Liver (tissue), 9 donors: ENCODE data around the gene SAMD8. TPM values are rescaled to one million over a fixed set of nuclear protein-coding genes. Genes with fewer than 3 reads are reported as not detected.

Experiments
- DNase-seq: peaks from one replicate; pipeline ENCODE4 v3.0.0-alpha.2; 2017; ENCODE audit warnings: low spot score
- H3K27ac ChIP-seq, 2 donors: one replicate each; pipeline ENCODE4 v1.7.0; 2013; ENCODE audit warnings: inconsistent platforms in 2 of 2, low read length in 2 of 2, control low read depth in 1 of 2, low read depth in 1 of 2, mild to moderate bottlenecking in 1 of 2
- H3K27me3 ChIP-seq, 4 donors: one replicate each; pipeline versions ENCODE4 v1.6.1 to v1.7.0; 2013; ENCODE audit warnings: low read length in 3 of 4, inconsistent platforms in 1 of 4, mild to moderate bottlenecking in 1 of 4, moderate library complexity in 1 of 4; ENCODE audit not compliant: control insufficient read depth in 4 of 4, insufficient read depth in 4 of 4
- H3K36me3 ChIP-seq, 4 donors: one replicate each; pipeline versions ENCODE4 v1.6.1 to v1.7.0; 2013; ENCODE audit warnings: low read length in 3 of 4, mild to moderate bottlenecking in 3 of 4, low read depth in 1 of 4, moderate library complexity in 1 of 4; ENCODE audit not compliant: control insufficient read depth in 4 of 4, insufficient read depth in 3 of 4
- H3K4me1 ChIP-seq, 4 donors: one replicate each; pipeline versions ENCODE4 v1.6.1 to v1.7.0; 2013; ENCODE audit warnings: low read length in 3 of 4, mild to moderate bottlenecking in 3 of 4, moderate library complexity in 1 of 4; ENCODE audit not compliant: control insufficient read depth in 4 of 4, insufficient read depth in 4 of 4
- H3K4me3 ChIP-seq, 3 donors: one replicate each; pipeline versions ENCODE4 v1.6.1 to v1.7.0; 2013; ENCODE audit warnings: low read length in 3 of 3, control low read depth in 1 of 3, low read depth in 1 of 3, mild to moderate bottlenecking in 1 of 3
- H3K9ac ChIP-seq, 2 donors: one replicate each; pipeline ENCODE4 v1.7.0; 2013; ENCODE audit warnings: low read length in 2 of 2, mild to moderate bottlenecking in 2 of 2, moderate library complexity in 2 of 2, control low read depth in 1 of 2, low read depth in 1 of 2
- H3K9me3 ChIP-seq, 4 donors: one replicate each; pipeline versions ENCODE4 v1.6.1 to v1.7.0; 2013; ENCODE audit warnings: low read length in 3 of 4; ENCODE audit not compliant: control insufficient read depth in 4 of 4
- ATF3 ChIP-seq: IDR thresholded peaks from 2 replicates; pipeline ENCODE4 v1.6.1; 2016; ENCODE audit warnings: antibody characterized with exemption
- EGR1 ChIP-seq, 2 donors: IDR thresholded peaks; 2 replicates each; pipeline ENCODE4 v1.6.1; 2016 to 2018; ENCODE audit warnings: antibody characterized with exemption in 2 of 2, low read depth in 2 of 2
- FOXA1 ChIP-seq: IDR thresholded peaks from 2 replicates; pipeline ENCODE4 v1.6.1; 2016; ENCODE audit warnings: antibody characterized with exemption
- FOXA2 ChIP-seq: IDR thresholded peaks from 2 replicates; pipeline ENCODE4 v1.6.1; 2016; ENCODE audit warnings: antibody characterized with exemption
- GABPA ChIP-seq, 2 donors: IDR thresholded peaks in 1 of 2; conservative IDR thresholded peaks in 1 of 2; 2 replicates each; pipeline ENCODE4 v1.6.1; 2016; ENCODE audit warnings: antibody characterized with exemption in 2 of 2, mild to moderate bottlenecking in 1 of 2, moderate library complexity in 1 of 2
- HNF4A ChIP-seq, 2 donors: conservative IDR thresholded peaks; 2 replicates each; pipeline ENCODE4 v1.6.1; 2016; ENCODE audit warnings: antibody characterized with exemption in 2 of 2, mild to moderate bottlenecking in 2 of 2
- HNF4G ChIP-seq: IDR thresholded peaks from 2 replicates; pipeline ENCODE4 v1.6.1; 2016; ENCODE audit warnings: antibody characterized with exemption
- JUND ChIP-seq, 2 donors: IDR thresholded peaks; 2 replicates each; pipeline ENCODE4 v1.6.1; 2016; ENCODE audit warnings: antibody characterized with exemption in 2 of 2
- MAX ChIP-seq: IDR thresholded peaks from 2 replicates; pipeline ENCODE4 v1.6.1; 2016; ENCODE audit warnings: antibody characterized with exemption
- NR2F2 ChIP-seq: IDR thresholded peaks from 2 replicates; pipeline ENCODE4 v1.6.1; 2016; ENCODE audit warnings: antibody characterized with exemption
- RAD21 ChIP-seq, 2 donors: IDR thresholded peaks; 2 replicates each; pipeline ENCODE4 v1.6.1; 2016; ENCODE audit warnings: antibody characterized with exemption in 2 of 2, mild to moderate bottlenecking in 2 of 2
- RXRA ChIP-seq, 2 donors: IDR thresholded peaks; 2 replicates each; pipeline ENCODE4 v1.6.1; 2017 to 2018; ENCODE audit warnings: antibody characterized with exemption in 2 of 2, mild to moderate bottlenecking in 1 of 2
- SP1 ChIP-seq: IDR thresholded peaks from 2 replicates; pipeline ENCODE4 v1.6.1; 2018; ENCODE audit warnings: antibody characterized with exemption, mild to moderate bottlenecking
- TAF1 ChIP-seq: conservative IDR thresholded peaks from 2 replicates; pipeline ENCODE4 v1.6.1; 2016; ENCODE audit warnings: antibody characterized with exemption, mild to moderate bottlenecking
- YY1 ChIP-seq: IDR thresholded peaks from 2 replicates; pipeline ENCODE4 v1.6.1; 2016; ENCODE audit warnings: antibody characterized with exemption, mild to moderate bottlenecking
- ZBTB33 ChIP-seq: IDR thresholded peaks from 2 replicates; pipeline ENCODE4 v1.6.1; 2016; ENCODE audit warnings: antibody characterized with exemption
- WGBS: extraction: QIAGEN DNeasy Blood & Tissue Kit; methylation state at CpG from one replicate; pipeline ENCODE4 v1.1.7; 2013; 5-methylcytosine and 5-hydroxymethylcytosine counted together
- polyA plus RNA-seq, 2 donors: library from polyadenylated mRNA; stranded (reverse) in 1 of 2; unstranded in 1 of 2; fragments of 200-250 nt in 1 of 2; fragments of >200 nt in 1 of 2; fragmentation: Nextera tagmentation in 1 of 2; extraction: Ambion mirVana in 1 of 2; gene quantifications; one replicate each; pipeline versions ENCODE4 v1.2.1 to v1.2.3, GENCODE V29; 2013 to 2015
- total RNA-seq, 2 donors: library from RNA; depleted of rRNA; stranded (reverse); fragments of >200 nt; gene quantifications; one replicate each; pipeline ENCODE4 v1.2.3, GENCODE V29; 2014
- TF ChIP-seq, protein P1 (sequence below): fragments of 150-350 bp; IDR thresholded peaks from 2 replicates; pipeline ENCODE4 v1.5.1; 2017; ENCODE audit warnings: improper control_type of control experiment, low read depth, low read length; ENCODE audit not compliant: missing input control
- donor health status: healthy.
- donor health status: healthy.
- donor health status: healthy.
- donor health status: healthy.
- donor health status: healthy.

The SAMD8 gene
- total and polyA plus RNA-seq, 4 donors = 2.8 to 10.3 (median 4.1) TPM

DNA sequence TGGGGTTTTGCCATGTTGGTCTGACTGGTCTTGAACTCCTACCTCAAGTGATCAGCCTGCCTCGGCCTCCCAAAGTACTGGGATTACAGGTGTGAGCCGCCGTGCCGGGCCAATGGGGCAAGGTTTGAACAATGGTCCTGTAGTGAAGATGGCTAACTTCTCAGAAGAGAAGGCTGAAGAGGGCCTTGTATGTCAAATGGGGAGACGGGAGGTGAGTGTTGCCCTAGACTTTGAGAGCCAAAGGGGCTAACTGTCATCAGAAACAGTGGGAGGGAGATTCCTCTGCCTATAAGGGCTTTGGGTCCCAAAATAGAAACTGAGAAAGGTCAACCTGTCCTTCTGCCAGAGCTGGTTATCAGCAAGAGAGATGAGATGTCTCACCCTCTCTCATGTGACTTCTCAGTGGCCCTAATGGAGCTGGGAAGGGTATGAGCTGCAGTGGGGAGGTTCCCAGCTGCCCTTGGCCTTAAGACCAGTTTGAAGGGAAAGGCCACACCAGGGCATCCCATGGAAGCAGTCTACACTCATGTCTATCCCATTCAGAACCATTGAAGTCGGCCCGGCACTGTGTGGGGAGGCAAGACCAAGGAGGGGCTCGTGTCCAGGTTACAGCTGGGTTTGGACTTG lies 1.3 kb upstream of the SAMD8 start:
- DNase-seq = no peak
- Histone ChIP-seq H3K27me3 (no peaks in the 10 kb centered on the region), H3K36me3 (no peaks in the 10 kb centered on the region), H3K4me3 (no peak overlapping the region), H3K9ac (no peak overlapping the region), H3K27ac (peak overlapping the region in 1 of 2 donors; percentile 99), H3K4me1 (peaks cover 2 to 9% (median 3%) of the 10 kb centered on the region in 4 donors), H3K9me3 (no peaks in the 10 kb centered on the region)
- over 99% methylated on average over 8 of the region's 8 CpGs for WGBS
- no peak for TF ChIP-seq HNF4A (conservative IDR thresholded peaks at IDR 0.05)
- TF ChIP-seq RXRA (IDR thresholded peaks at IDR 0.05) = no peak
- no peak for TF ChIP-seq HNF4G
- TF ChIP-seq, protein P1, sequence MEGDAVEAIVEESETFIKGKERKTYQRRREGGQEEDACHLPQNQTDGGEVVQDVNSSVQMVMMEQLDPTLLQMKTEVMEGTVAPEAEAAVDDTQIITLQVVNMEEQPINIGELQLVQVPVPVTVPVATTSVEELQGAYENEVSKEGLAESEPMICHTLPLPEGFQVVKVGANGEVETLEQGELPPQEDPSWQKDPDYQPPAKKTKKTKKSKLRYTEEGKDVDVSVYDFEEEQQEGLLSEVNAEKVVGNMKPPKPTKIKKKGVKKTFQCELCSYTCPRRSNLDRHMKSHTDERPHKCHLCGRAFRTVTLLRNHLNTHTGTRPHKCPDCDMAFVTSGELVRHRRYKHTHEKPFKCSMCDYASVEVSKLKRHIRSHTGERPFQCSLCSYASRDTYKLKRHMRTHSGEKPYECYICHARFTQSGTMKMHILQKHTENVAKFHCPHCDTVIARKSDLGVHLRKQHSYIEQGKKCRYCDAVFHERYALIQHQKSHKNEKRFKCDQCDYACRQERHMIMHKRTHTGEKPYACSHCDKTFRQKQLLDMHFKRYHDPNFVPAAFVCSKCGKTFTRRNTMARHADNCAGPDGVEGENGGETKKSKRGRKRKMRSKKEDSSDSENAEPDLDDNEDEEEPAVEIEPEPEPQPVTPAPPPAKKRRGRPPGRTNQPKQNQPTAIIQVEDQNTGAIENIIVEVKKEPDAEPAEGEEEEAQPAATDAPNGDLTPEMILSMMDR = no peak

DNA sequence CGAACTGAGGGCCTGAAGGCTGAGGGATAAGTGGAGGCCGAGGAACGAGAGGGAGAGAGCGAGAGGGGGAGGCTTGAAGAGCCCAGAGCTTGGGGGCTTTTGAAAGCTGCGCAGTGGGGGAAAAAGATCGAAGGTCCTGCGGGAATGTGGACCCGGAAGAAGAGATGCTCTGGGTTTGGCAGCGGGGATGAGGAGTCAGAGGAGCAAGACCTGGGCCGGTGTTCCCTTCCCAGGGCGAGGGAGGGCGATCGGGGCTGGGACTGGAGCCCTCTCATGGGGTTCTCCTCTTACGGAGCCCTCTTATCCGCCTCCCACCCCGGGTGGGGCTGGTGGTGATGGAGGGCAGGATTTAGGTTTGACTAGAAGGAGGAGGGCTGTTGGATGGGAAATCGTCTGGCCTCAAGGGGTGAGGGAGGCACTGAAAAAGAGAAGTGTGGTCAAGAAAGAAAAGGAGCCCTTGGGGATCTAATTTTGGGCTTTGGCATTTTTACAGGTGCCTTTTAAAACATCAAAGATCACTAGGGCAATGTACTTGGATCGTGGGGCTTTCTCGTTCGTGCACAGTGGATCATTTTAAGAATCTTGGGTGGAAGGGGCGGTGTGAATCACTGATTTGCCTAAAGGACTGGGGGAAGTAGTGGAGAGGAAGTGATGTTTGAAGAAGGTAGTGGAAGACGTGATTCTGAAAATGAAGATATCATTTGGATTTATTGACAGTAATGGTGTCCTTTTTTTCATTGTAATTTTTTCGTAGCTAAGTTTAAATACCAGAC lies 637 bp downstream of the SAMD8 start:
- TF ChIP-seq EGR1 (IDR thresholded peaks at IDR 0.05; ENCODE audit: low read depth in 2 of 2) (no peak), HNF4A (conservative IDR thresholded peaks at IDR 0.05) (peak; percentile 17 to 20)
- Histone ChIP-seq H3K27ac (peak overlapping the region; percentile 99), H3K36me3 (no peaks in the 10 kb centered on the region), H3K27me3 (no peaks in the 10 kb centered on the region), H3K9me3 (no peaks in the 10 kb centered on the region), H3K4me1 (peaks cover 3 to 9% (median 4%) of the 10 kb centered on the region in 4 donors), H3K4me3 (peak overlapping the region; percentile 82 to 99 (median 88)), H3K9ac (peak overlapping the region; percentile 89 to 96)
- 5% methylated on average over 23 of the region's 23 CpGs for WGBS
- DNase-seq = no peak

DNA sequence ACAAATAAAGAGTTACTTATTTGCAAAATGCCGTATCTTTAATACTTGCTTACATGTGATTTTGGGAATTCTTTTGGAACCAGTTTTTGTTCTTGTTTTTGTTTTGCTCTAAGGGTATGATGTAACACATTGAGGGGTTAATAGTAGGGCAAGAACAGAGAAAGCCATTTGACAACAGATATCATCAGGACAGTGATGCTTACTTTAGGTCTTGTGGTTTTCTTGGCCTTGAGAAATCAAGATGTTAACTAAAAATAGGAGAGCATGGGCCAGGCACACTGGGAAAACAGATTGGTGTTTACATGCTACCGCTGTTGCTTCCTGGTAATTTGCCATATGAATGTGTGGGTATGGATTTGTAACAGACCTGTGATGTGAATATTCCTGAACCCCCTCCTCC lies 3.7 kb downstream of the SAMD8 start:
- H3K4me1 ChIP-seq = peaks cover 3 to 9% (median 4%) of the 10 kb centered on the region in 4 donors
- no peaks in the 10 kb centered on the region for H3K36me3 ChIP-seq
- H3K4me3 ChIP-seq = no peak overlapping the region
- TF ChIP-seq MAX (no peak), RAD21 (IDR thresholded peaks at IDR 0.05) (no peak), TAF1 (no peak), GABPA (IDR thresholded peaks at IDR 0.05 in 1 of 2, conservative IDR thresholded peaks at IDR 0.05 in 1 of 2) (no peak), ZBTB33 (no peak), FOXA1 (no peak), NR2F2 (no peak), JUND (IDR thresholded peaks at IDR 0.05) (no peak), FOXA2 (no peak), EGR1 (IDR thresholded peaks at IDR 0.05; ENCODE audit: low read depth in 2 of 2) (no peak), YY1 (no peak), SP1 (no peak), ATF3 (no peak), HNF4G (no peak)
- TF ChIP-seq, protein P1 = no peak
- no peak for DNase-seq
- no peaks in the 10 kb centered on the region for H3K27me3 ChIP-seq
- no peaks in the 10 kb centered on the region for H3K9me3 ChIP-seq
- WGBS = 85% methylated on average over 2 of the region's 2 CpGs
- H3K27ac ChIP-seq = no peak overlapping the region
- no peak overlapping the region for H3K9ac ChIP-seq
